Activated CD4-positive, alpha-beta T cell treated with anti-CD3 and anti-CD28 coated beads for 36 hours (primary cell): ENCODE data around the gene ATXN1. TPM values are rescaled to one million over a fixed set of nuclear protein-coding genes. Genes with fewer than 3 reads are reported as not detected.

Experiments
- ATAC-seq: fragments of 200-7000 bp; cut with Tn5 transposase; one replicate; pipeline ENCODE4 v1.10.0; 2021; ENCODE audit warnings: mild to moderate bottlenecking, moderate library complexity
- CTCF ChIA-PET: fragments of 350-600 bp; sonication (Branson Sonifier 250); formaldehyde crosslinking; loops from one replicate; lab custom pipeline; 2021; ENCODE audit warnings: antibody characterized with exemption; lab: Charles Lee
- POLR2A ChIA-PET: fragments of 350-600 bp; sonication (Branson Sonifier 250); formaldehyde crosslinking; loops from one replicate; lab custom pipeline; 2021; ENCODE audit warnings: antibody characterized with exemption, inconsistent platforms; lab: Charles Lee
- DNase-seq: peaks from one replicate; pipeline ENCODE4 v3.0.0-alpha.2; 2020
- H3K27ac Mint-ChIP-seq: one replicate; pipeline ENCODE4 v1.8.0; 2021; ENCODE audit warnings: mixed read lengths
- H3K27me3 Mint-ChIP-seq: one replicate; pipeline ENCODE4 v1.8.0; 2021; ENCODE audit warnings: mixed read lengths
- H3K36me3 Mint-ChIP-seq: one replicate; pipeline ENCODE4 v1.8.0; 2021; ENCODE audit warnings: low read depth, mixed read lengths
- H3K4me1 Mint-ChIP-seq: one replicate; pipeline ENCODE4 v1.8.0; 2021; ENCODE audit warnings: mixed read lengths
- H3K4me3 Mint-ChIP-seq: one replicate; pipeline ENCODE4 v1.8.0; 2021; ENCODE audit warnings: mild to moderate bottlenecking, moderate library complexity, mixed read lengths
- H3K9me3 Mint-ChIP-seq: one replicate; pipeline ENCODE4 v1.8.0; 2021; ENCODE audit warnings: low read depth, mixed read lengths
- intact Hi-C, 2 experiments: fragments of 100-400 bp; cut with DNase I in 1 of 2; cut with micrococcal nuclease in 1 of 2; formaldehyde crosslinking; loops; one replicate each; pipeline versions ENCODE4 v1.14.2 to v1.15.1; 2022 to 2024; cut with DNase I, micrococcal nuclease
- total RNA-seq, 2 experiments: library from RNA; stranded (reverse); gene quantifications; one replicate each; pipeline ENCODE4 v1.2.3, GENCODE V29; 2021

Gene ATXN1
- total RNA-seq, 2 experiments from 2014 or later, result 19.8 to 22.8 TPM

- CTCF ChIA-PET, result interaction anchor here (0.9 to 1.6 kb wide), 2 partner anchors 8 to 19 kb away, joined by 3 to 4 read pairs; no protein-coding TSS in a partner anchor
- H3K27me3 Mint-ChIP-seq, result no peaks in the 10 kb centered on the region
- intact Hi-C loops, result no loop called here
- no peak for ATAC-seq
- H3K36me3 Mint-ChIP-seq, result peaks cover 31% of the 10 kb centered on the region
- peaks cover 66% of the 10 kb centered on the region for H3K4me1 Mint-ChIP-seq
- POLR2A ChIA-PET, result no interaction called here
- DNase-seq, result no peak
- H3K9me3 Mint-ChIP-seq, result no peaks in the 10 kb centered on the region
- H3K27ac Mint-ChIP-seq, result no peak overlapping the region
- H3K4me3 Mint-ChIP-seq, result no peak overlapping the region
These were observed 7.9 kb downstream of the ATXN1 start for GRCh38 chr6:16753341-16753740.

GRCh38 chr6:16752206-16752866 lies 8.9 kb downstream of the ATXN1 start:
- DNase-seq (no peak), ATAC-seq (no peak)
- intact Hi-C loops, result no loop called here
- ChIA-PET POLR2A (no interaction called here), CTCF (interaction anchor here (1.3 kb wide), 1 partner anchor 9 kb away, joined by 3 read pairs; no protein-coding TSS in a partner anchor)
- Mint-ChIP-seq H3K27me3 (no peaks in the 10 kb centered on the region), H3K27ac (no peak overlapping the region), H3K4me3 (no peak overlapping the region), H3K36me3 (peaks cover 30% of the 10 kb centered on the region), H3K4me1 (peaks cover 65% of the 10 kb centered on the region), H3K9me3 (no peaks in the 10 kb centered on the region)

GRCh38 chr6:16751251-16751946 lies 9.9 kb downstream of the ATXN1 start:
- Mint-ChIP-seq H3K4me3 (no peak overlapping the region), H3K27me3 (no peaks in the 10 kb centered on the region), H3K27ac (no peak overlapping the region), H3K9me3 (no peaks in the 10 kb centered on the region), H3K4me1 (peaks cover 62% of the 10 kb centered on the region), H3K36me3 (peaks cover 30% of the 10 kb centered on the region)
- intact Hi-C loops, result no loop called here
- ChIA-PET CTCF (interaction anchor here (1.3 to 2.4 kb wide), 2 partner anchors 8 to 15 kb away, joined by 3 to 7 read pairs; no protein-coding TSS in a partner anchor), POLR2A (interaction anchor here (0.6 kb wide), 1 partner anchor 8 kb away, joined by 4 read pairs; no protein-coding TSS in a partner anchor)
- DNase-seq (no peak), ATAC-seq (no peak)

DNA sequence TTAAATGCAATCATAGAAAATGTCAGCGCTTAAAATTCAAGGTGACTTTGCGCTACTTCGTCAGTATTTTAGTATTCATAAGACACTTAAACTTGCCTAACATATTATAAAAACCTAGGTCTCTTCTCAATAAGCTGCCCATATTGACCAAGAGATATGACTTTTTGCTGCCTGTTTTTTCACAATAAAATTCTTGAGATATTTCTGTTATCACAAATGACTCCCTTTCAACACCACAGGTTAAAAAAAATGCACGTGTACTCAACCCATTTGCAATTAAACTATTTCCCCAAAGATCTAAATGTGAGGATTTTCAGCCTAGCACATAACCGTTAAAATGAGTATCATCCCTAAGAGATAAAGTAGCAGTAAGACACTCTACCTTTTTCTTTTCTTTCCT lies 10.7 kb downstream of the ATXN1 start:
- H3K4me3 Mint-ChIP-seq, result no peak overlapping the region
- CTCF ChIA-PET, result interaction anchor here (1.5 to 2.4 kb wide), 2 partner anchors 14 to 417 kb away, joined by 3 to 7 read pairs; no protein-coding TSS in a partner anchor
- intact Hi-C loops, result no loop called here
- H3K36me3 Mint-ChIP-seq, result peaks cover 30% of the 10 kb centered on the region
- DNase-seq, result no peak
- peaks cover 65% of the 10 kb centered on the region for H3K4me1 Mint-ChIP-seq
- no peaks in the 10 kb centered on the region for H3K27me3 Mint-ChIP-seq
- no peak for ATAC-seq
- H3K9me3 Mint-ChIP-seq, result no peaks in the 10 kb centered on the region
- POLR2A ChIA-PET, result no interaction called here
- H3K27ac Mint-ChIP-seq, result no peak overlapping the region

- Mint-ChIP-seq H3K4me1 (peaks cover 61% of the 10 kb centered on the region), H3K9me3 (no peaks in the 10 kb centered on the region)
- intact Hi-C loops, result no loop called here
These were observed 11.5 kb downstream of the ATXN1 start for GRCh38 chr6:16749516-16750485.

GRCh38 chr6:16748025-16748319 lies 13.3 kb downstream of the ATXN1 start:
- Mint-ChIP-seq H3K27ac (no peak overlapping the region), H3K4me3 (no peak overlapping the region), H3K27me3 (no peaks in the 10 kb centered on the region), H3K9me3 (no peaks in the 10 kb centered on the region), H3K4me1 (peaks cover 66% of the 10 kb centered on the region), H3K36me3 (peaks cover 41% of the 10 kb centered on the region)
- intact Hi-C loops, result no loop called here
- ATAC-seq (no peak), DNase-seq (no peak)
- ChIA-PET CTCF (interaction anchor here (1.0 to 2.9 kb wide), 4 partner anchors 10 to 26 kb away, joined by 4 to 12 read pairs (median 6); partner anchors contain the start of gene ATXN1), POLR2A (interaction anchor here (1.7 kb wide), 1 partner anchor 10 kb away, joined by 3 read pairs; no protein-coding TSS in a partner anchor)

More at GRCh38 chr6:16749516-16750485, 11.5 kb downstream of the ATXN1 start:
- H3K4me3 Mint-ChIP-seq, result no peak overlapping the region
- ATAC-seq, result no peak
- DNase-seq, result no peak
- H3K27me3 Mint-ChIP-seq, result no peaks in the 10 kb centered on the region
- H3K27ac Mint-ChIP-seq, result no peak overlapping the region
- CTCF ChIA-PET, result interaction anchor here (0.7 to 2.9 kb wide), 6 partner anchors 8 to 593 kb away, joined by 3 to 12 read pairs (median 4); no protein-coding TSS in a partner anchor
- POLR2A ChIA-PET, result interaction anchor here (1.7 kb wide), 1 partner anchor 8 kb away, joined by 3 read pairs; no protein-coding TSS in a partner anchor
- peaks cover 30% of the 10 kb centered on the region for H3K36me3 Mint-ChIP-seq

GRCh38 chr6:16747232-16748024 lies 13.8 kb downstream of the ATXN1 start:
- ChIA-PET CTCF (interaction anchor here (1.0 to 2.9 kb wide), 6 partner anchors 11 to 267 kb away, joined by 3 to 12 read pairs (median 5); partner anchors contain the start of gene ATXN1), POLR2A (interaction anchor here (0.7 to 1.7 kb wide), 3 partner anchors 10 to 15 kb away, joined by 3 to 7 read pairs (median 4); no protein-coding TSS in a partner anchor)
- Mint-ChIP-seq H3K4me3 (no peak overlapping the region), H3K27ac (no peak overlapping the region), H3K4me1 (peaks cover 65% of the 10 kb centered on the region), H3K9me3 (no peaks in the 10 kb centered on the region), H3K27me3 (no peaks in the 10 kb centered on the region), H3K36me3 (peaks cover 44% of the 10 kb centered on the region)
- intact Hi-C loops, result no loop called here
- DNase-seq, result no peak
- peak; percentile 85 for ATAC-seq

DNA sequence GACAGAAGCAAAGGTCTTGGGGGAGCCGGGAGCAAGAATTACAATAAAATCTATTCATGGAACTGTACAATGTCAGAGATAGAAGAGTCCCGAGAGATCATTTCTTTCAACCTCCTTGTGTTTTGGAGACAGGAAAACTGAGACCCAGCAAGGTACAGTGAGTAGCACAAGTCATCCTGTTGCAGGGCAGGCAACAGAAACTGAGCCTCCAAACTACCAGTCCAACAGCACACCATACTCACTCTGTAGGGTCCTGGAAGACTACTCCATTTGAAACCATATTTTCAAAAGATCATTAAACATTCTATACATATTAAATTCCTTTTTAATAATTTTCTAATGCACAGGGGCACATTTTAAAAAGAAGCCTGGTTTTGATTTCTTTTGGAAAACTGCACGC lies 14.4 kb downstream of the ATXN1 start:
- H3K4me1 Mint-ChIP-seq, result peaks cover 67% of the 10 kb centered on the region
- H3K9me3 Mint-ChIP-seq, result no peaks in the 10 kb centered on the region
- H3K27ac Mint-ChIP-seq, result no peak overlapping the region
- ATAC-seq (no peak), DNase-seq (no peak)
- H3K27me3 Mint-ChIP-seq, result no peaks in the 10 kb centered on the region
- H3K36me3 Mint-ChIP-seq, result peaks cover 42% of the 10 kb centered on the region
- no peak overlapping the region for H3K4me3 Mint-ChIP-seq
- POLR2A ChIA-PET, result interaction anchor here (0.7 to 0.8 kb wide), 2 partner anchors 15 to 16 kb away, joined by 4 to 7 read pairs; no protein-coding TSS in a partner anchor
- intact Hi-C loops, result no loop called here
- CTCF ChIA-PET, result interaction anchor here (1.1 to 2.9 kb wide), 5 partner anchors 11 to 266 kb away, joined by 3 to 12 read pairs (median 6); no protein-coding TSS in a partner anchor

- CTCF ChIA-PET, result interaction anchor here (1.1 to 2.9 kb wide), 4 partner anchors 12 to 266 kb away, joined by 3 to 12 read pairs (median 5); no protein-coding TSS in a partner anchor
These were observed 14.9 kb downstream of the ATXN1 start for GRCh38 chr6:16746401-16746800.

More at GRCh38 chr6:16746401-16746800, 14.9 kb downstream of the ATXN1 start:
- ATAC-seq (no peak), DNase-seq (no peak)
- Mint-ChIP-seq H3K4me3 (no peak overlapping the region), H3K36me3 (peaks cover 38% of the 10 kb centered on the region), H3K27me3 (no peaks in the 10 kb centered on the region), H3K4me1 (peaks cover 71% of the 10 kb centered on the region), H3K27ac (no peak overlapping the region), H3K9me3 (no peaks in the 10 kb centered on the region)
- intact Hi-C loops, result no loop called here
- POLR2A ChIA-PET, result interaction anchor here (0.8 kb wide), 1 partner anchor 16 kb away, joined by 4 read pairs; no protein-coding TSS in a partner anchor
